KMS-11 (cell line): ENCODE measurements around the gene RUNX1.

ENCODE experiments used
- H2AFZ ChIP-seq: fragments of 200-600 bp; sonication (generic); 2 replicates; pipeline ENCODE4 v1.6.1; 2016; ENCODE audit warnings: antibody characterized with exemption, mixed run types, low read depth
- H3K27ac ChIP-seq: fragments of 200-600 bp; sonication (generic); 2 replicates; pipeline ENCODE4 v1.6.1; 2016; ENCODE audit warnings: mild to moderate bottlenecking, mixed run types
- H3K27me3 ChIP-seq: fragments of 200-600 bp; sonication (generic); 2 replicates; pipeline ENCODE4 v1.6.1; 2017; ENCODE audit warnings: mild to moderate bottlenecking, low read depth, mixed run types, moderate library complexity; ENCODE audit not compliant: insufficient read depth
- H3K36me3 ChIP-seq: fragments of 200-600 bp; sonication (generic); 2 replicates; pipeline ENCODE4 v1.6.1; 2017; ENCODE audit warnings: mild to moderate bottlenecking, mixed run types; ENCODE audit not compliant: insufficient read depth
- H3K4me1 ChIP-seq: fragments of 200-600 bp; sonication (generic); 2 replicates; pipeline ENCODE4 v1.6.1; 2016; ENCODE audit warnings: mild to moderate bottlenecking, low read depth, mixed run types; ENCODE audit not compliant: poor library complexity, severe bottlenecking
- H3K4me2 ChIP-seq: fragments of 200-600 bp; sonication (generic); 2 replicates; pipeline ENCODE4 v1.7.0; 2016; ENCODE audit warnings: mild to moderate bottlenecking, mixed run types
- H3K4me3 ChIP-seq: fragments of 200-600 bp; sonication (generic); IDR thresholded peaks from 2 replicates; pipeline ENCODE4 v1.6.1; 2017; ENCODE audit warnings: low read depth, low read length, mixed read lengths; ENCODE audit not compliant: insufficient read depth
- H3K79me2 ChIP-seq: fragments of 200-600 bp; sonication (generic); 2 replicates; pipeline ENCODE4 v1.6.1; 2016; ENCODE audit warnings: low read depth, mixed run types; ENCODE audit not compliant: insufficient read depth
- H3K9ac ChIP-seq: fragments of 200-600 bp; sonication (generic); 2 replicates; pipeline ENCODE4 v1.6.1; 2016; ENCODE audit warnings: mild to moderate bottlenecking, mixed run types
- H4K20me1 ChIP-seq: fragments of 200-600 bp; sonication (generic); 2 replicates; pipeline ENCODE4 v1.6.1; 2016; ENCODE audit warnings: mild to moderate bottlenecking, mixed run types; ENCODE audit not compliant: insufficient read depth
- CTCF ChIP-seq: fragments of 200-600 bp; sonication (generic); conservative IDR thresholded peaks from 2 replicates; pipeline ENCODE4 v1.6.1; 2017; ENCODE audit warnings: low read depth, mild to moderate bottlenecking, antibody characterized with exemption, low read length, moderate library complexity, mixed read lengths

Gene RUNX1

DNA sequence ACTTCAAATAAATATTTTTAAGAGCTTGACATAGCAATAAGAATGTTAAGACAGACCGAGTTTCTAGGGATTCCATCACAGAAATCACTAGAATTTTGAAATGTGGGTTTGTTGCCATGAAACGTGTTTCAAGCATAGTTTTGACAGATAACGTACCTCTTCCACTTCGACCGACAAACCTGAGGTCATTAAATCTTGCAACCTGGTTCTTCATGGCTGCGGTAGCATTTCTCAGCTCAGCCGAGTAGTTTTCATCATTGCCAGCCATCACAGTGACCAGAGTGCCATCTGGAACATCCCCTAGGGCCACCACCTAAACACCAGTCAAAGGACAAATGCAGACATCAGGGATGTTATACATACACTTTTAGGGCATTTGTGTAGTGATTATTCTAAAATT, 168.7 kb downstream of the RUNX1 start:
- H4K20me1 ChIP-seq = no peaks in the 10 kb centered on the region
- H3K36me3 ChIP-seq = no peaks in the 10 kb centered on the region
- H3K9ac ChIP-seq = no peak overlapping the region
- H3K27ac ChIP-seq = no peak overlapping the region
- H2AFZ ChIP-seq = no peak overlapping the region
- H3K27me3 ChIP-seq = peaks cover 10% of the 10 kb centered on the region
- no peak for TF ChIP-seq CTCF
- H3K79me2 ChIP-seq = peaks cover 4% of the 10 kb centered on the region; the same call in 1 of the 2 replicates
- H3K4me1 ChIP-seq = peaks cover 13% of the 10 kb centered on the region
- no peak overlapping the region for H3K4me3 ChIP-seq
- no peak overlapping the region for H3K4me2 ChIP-seq

GRCh38 chr21:34878940-34879339, 170.2 kb downstream of the RUNX1 start:
- TF ChIP-seq CTCF = no peak
- Histone ChIP-seq H3K4me2 (no peak overlapping the region), H3K79me2 (peaks cover 4% of the 10 kb centered on the region; the same call in 1 of the 2 replicates), H2AFZ (no peak overlapping the region), H3K9ac (no peak overlapping the region), H3K4me1 (peaks cover 11% of the 10 kb centered on the region), H3K27me3 (no peaks in the 10 kb centered on the region), H3K36me3 (no peaks in the 10 kb centered on the region), H4K20me1 (no peaks in the 10 kb centered on the region), H3K27ac (no peak overlapping the region), H3K4me3 (no peak overlapping the region)

GRCh38 chr21:34878501-34878900, 170.6 kb downstream of the RUNX1 start:
- Histone ChIP-seq H3K4me2 (no peak overlapping the region), H3K27me3 (no peaks in the 10 kb centered on the region), H2AFZ (no peak overlapping the region), H4K20me1 (no peaks in the 10 kb centered on the region), H3K27ac (no peak overlapping the region), H3K79me2 (no peaks in the 10 kb centered on the region; the same call in 1 of the 2 replicates), H3K4me3 (no peak overlapping the region), H3K4me1 (peaks cover 11% of the 10 kb centered on the region), H3K9ac (no peak overlapping the region), H3K36me3 (no peaks in the 10 kb centered on the region)
- no peak for TF ChIP-seq CTCF

GRCh38 chr21:34877485-34878128, 171.5 kb downstream of the RUNX1 start:
- H3K36me3 ChIP-seq = no peaks in the 10 kb centered on the region
- H3K9ac ChIP-seq = no peak overlapping the region
- H3K27ac ChIP-seq = no peak overlapping the region
- no peak overlapping the region for H3K4me3 ChIP-seq
- peaks cover 11% of the 10 kb centered on the region for H3K4me1 ChIP-seq
- no peaks in the 10 kb centered on the region for H4K20me1 ChIP-seq
- no peak for TF ChIP-seq CTCF
- H3K79me2 ChIP-seq = no peaks in the 10 kb centered on the region
- no peak overlapping the region for H2AFZ ChIP-seq
- H3K4me2 ChIP-seq = no peak overlapping the region
- no peaks in the 10 kb centered on the region for H3K27me3 ChIP-seq
